ENCODE results near the gene KCNMA1.

KCNMA1 gene

GRCh38 chr10:77157248-77158019 lies 480.2 kb downstream of the KCNMA1 start:
- H3K4me3 ChIP-seq (ENCODE audit: low read length): no peak overlapping the region
- no CpG with 5 or more reads among the region's 9 CpGs for WGBS (ENCODE audit: insufficient coverage, insufficient read length)
- no peak for DNase-seq (ENCODE audit: low read depth, low spot score)
- no peak overlapping the region for H3K27ac ChIP-seq (ENCODE audit: low read length)
- no peaks in the 10 kb centered on the region for H3K36me3 ChIP-seq (ENCODE audit: control insufficient read depth, insufficient read depth, low read length)
- H3K9me3 ChIP-seq (ENCODE audit: control insufficient read depth, insufficient read depth, low read length): no peaks in the 10 kb centered on the region
- H3K27me3 ChIP-seq (ENCODE audit: control insufficient read depth, insufficient read depth, low read length): no peaks in the 10 kb centered on the region
- peaks cover 1% of the 10 kb centered on the region; the same call in 1 of the 2 replicates for H3K4me1 ChIP-seq (ENCODE audit: control insufficient read depth, insufficient read depth, low read length)

GRCh38 chr10:77156406-77156879 lies 481.2 kb downstream of the KCNMA1 start:
- H3K4me1 ChIP-seq (ENCODE audit: control insufficient read depth, insufficient read depth, low read length): peaks cover 1% of the 10 kb centered on the region; the same call in 1 of the 2 replicates
- no peaks in the 10 kb centered on the region for H3K36me3 ChIP-seq (ENCODE audit: control insufficient read depth, insufficient read depth, low read length)
- no peak overlapping the region for H3K4me3 ChIP-seq (ENCODE audit: low read length)
- no peak for DNase-seq (ENCODE audit: low read depth, low spot score)
- no CpG with 5 or more reads among the region's 5 CpGs for WGBS (ENCODE audit: insufficient coverage, insufficient read length)
- H3K27ac ChIP-seq (ENCODE audit: low read length): no peak overlapping the region
- H3K9me3 ChIP-seq (ENCODE audit: control insufficient read depth, insufficient read depth, low read length): no peaks in the 10 kb centered on the region
- no peaks in the 10 kb centered on the region for H3K27me3 ChIP-seq (ENCODE audit: control insufficient read depth, insufficient read depth, low read length)

- DNase-seq (ENCODE audit: low read depth, low spot score): no peak
- H3K27ac ChIP-seq (ENCODE audit: low read length): no peak overlapping the region
- no CpG with 5 or more reads among the region's 1 CpG for WGBS (ENCODE audit: insufficient coverage, insufficient read length)
- no peak overlapping the region for H3K4me3 ChIP-seq (ENCODE audit: low read length)
- no peaks in the 10 kb centered on the region for H3K36me3 ChIP-seq (ENCODE audit: control insufficient read depth, insufficient read depth, low read length)
- H3K9me3 ChIP-seq (ENCODE audit: control insufficient read depth, insufficient read depth, low read length): no peaks in the 10 kb centered on the region
- no peaks in the 10 kb centered on the region; the same call in none of the 2 replicates for H3K4me1 ChIP-seq (ENCODE audit: control insufficient read depth, insufficient read depth, low read length)
- H3K27me3 ChIP-seq (ENCODE audit: control insufficient read depth, insufficient read depth, low read length): no peaks in the 10 kb centered on the region
These were observed 485.4 kb downstream of the KCNMA1 start for GRCh38 chr10:77152256-77152655.

- Histone ChIP-seq H3K4me1 (ENCODE audit: control insufficient read depth, insufficient read depth, low read length) (no peaks in the 10 kb centered on the region; the same call in none of the 2 replicates), H3K9me3 (ENCODE audit: control insufficient read depth, insufficient read depth, low read length) (no peaks in the 10 kb centered on the region), H3K36me3 (ENCODE audit: control insufficient read depth, insufficient read depth, low read length) (no peaks in the 10 kb centered on the region), H3K4me3 (ENCODE audit: low read length) (no peak overlapping the region), H3K27ac (ENCODE audit: low read length) (no peak overlapping the region), H3K27me3 (ENCODE audit: control insufficient read depth, insufficient read depth, low read length) (no peaks in the 10 kb centered on the region)
- DNase-seq (ENCODE audit: low read depth, low spot score): no peak
- no CpG with 5 or more reads among the region's 1 CpG for whole genome bisulfite sequencing (ENCODE audit: insufficient coverage, insufficient read length)
These were observed 486.2 kb downstream of the KCNMA1 start for GRCh38 chr10:77151408-77151807.

GRCh38 chr10:77149706-77150105 lies 487.9 kb downstream of the KCNMA1 start:
- H3K27ac ChIP-seq (ENCODE audit: low read length): no peak overlapping the region
- WGBS (ENCODE audit: insufficient coverage, insufficient read length): no CpG with 5 or more reads among the region's 2 CpGs

GRCh38 chr10:77149001-77149400 lies 488.6 kb downstream of the KCNMA1 start:
- Histone ChIP-seq H3K27me3 (ENCODE audit: control insufficient read depth, insufficient read depth, low read length) (no peaks in the 10 kb centered on the region), H3K4me1 (ENCODE audit: control insufficient read depth, insufficient read depth, low read length) (no peaks in the 10 kb centered on the region; the same call in none of the 2 replicates), H3K9me3 (ENCODE audit: control insufficient read depth, insufficient read depth, low read length) (no peaks in the 10 kb centered on the region), H3K36me3 (ENCODE audit: control insufficient read depth, insufficient read depth, low read length) (no peaks in the 10 kb centered on the region), H3K4me3 (ENCODE audit: low read length) (no peak overlapping the region), H3K27ac (ENCODE audit: low read length) (no peak overlapping the region)
- no CpG with 5 or more reads among the region's 4 CpGs for WGBS (ENCODE audit: insufficient coverage, insufficient read length)
- no peak for DNase-seq (ENCODE audit: low read depth, low spot score)

More at GRCh38 chr10:77149706-77150105, 487.9 kb downstream of the KCNMA1 start:
- Histone ChIP-seq H3K9me3 (ENCODE audit: control insufficient read depth, insufficient read depth, low read length) (no peaks in the 10 kb centered on the region), H3K36me3 (ENCODE audit: control insufficient read depth, insufficient read depth, low read length) (no peaks in the 10 kb centered on the region), H3K27me3 (ENCODE audit: control insufficient read depth, insufficient read depth, low read length) (no peaks in the 10 kb centered on the region), H3K4me1 (ENCODE audit: control insufficient read depth, insufficient read depth, low read length) (no peaks in the 10 kb centered on the region; the same call in none of the 2 replicates), H3K4me3 (ENCODE audit: low read length) (no peak overlapping the region)
- DNase-seq (ENCODE audit: low read depth, low spot score): no peak

- no CpG with 5 or more reads among the region's 1 CpG for WGBS (ENCODE audit: insufficient coverage, insufficient read length)
These were observed 489.7 kb downstream of the KCNMA1 start for GRCh38 chr10:77147871-77148270.

GRCh38 chr10:77146712-77147336 lies 490.8 kb downstream of the KCNMA1 start:
- H3K27ac ChIP-seq (ENCODE audit: low read length): no peak overlapping the region
- H3K27me3 ChIP-seq (ENCODE audit: control insufficient read depth, insufficient read depth, low read length): no peaks in the 10 kb centered on the region
- H3K36me3 ChIP-seq (ENCODE audit: control insufficient read depth, insufficient read depth, low read length): no peaks in the 10 kb centered on the region
- H3K9me3 ChIP-seq (ENCODE audit: control insufficient read depth, insufficient read depth, low read length): no peaks in the 10 kb centered on the region
- no peaks in the 10 kb centered on the region; the same call in 1 of the 2 replicates for H3K4me1 ChIP-seq (ENCODE audit: control insufficient read depth, insufficient read depth, low read length)
- whole genome bisulfite sequencing (ENCODE audit: insufficient coverage, insufficient read length): no CpG with 5 or more reads among the region's 5 CpGs
- no peak overlapping the region for H3K4me3 ChIP-seq (ENCODE audit: low read length)
- DNase-seq (ENCODE audit: low read depth, low spot score): no peak

More at GRCh38 chr10:77147871-77148270, 489.7 kb downstream of the KCNMA1 start:
- no peaks in the 10 kb centered on the region for H3K36me3 ChIP-seq (ENCODE audit: control insufficient read depth, insufficient read depth, low read length)
- H3K9me3 ChIP-seq (ENCODE audit: control insufficient read depth, insufficient read depth, low read length): no peaks in the 10 kb centered on the region
- no peak overlapping the region for H3K27ac ChIP-seq (ENCODE audit: low read length)
- H3K4me3 ChIP-seq (ENCODE audit: low read length): no peak overlapping the region
- DNase-seq (ENCODE audit: low read depth, low spot score): no peak
- H3K27me3 ChIP-seq (ENCODE audit: control insufficient read depth, insufficient read depth, low read length): no peaks in the 10 kb centered on the region
- H3K4me1 ChIP-seq (ENCODE audit: control insufficient read depth, insufficient read depth, low read length): no peaks in the 10 kb centered on the region; the same call in none of the 2 replicates

GRCh38 chr10:77144656-77145055 lies 493.0 kb downstream of the KCNMA1 start:
- Histone ChIP-seq H3K27ac (ENCODE audit: low read length) (no peak overlapping the region), H3K36me3 (ENCODE audit: control insufficient read depth, insufficient read depth, low read length) (no peaks in the 10 kb centered on the region), H3K4me3 (ENCODE audit: low read length) (no peak overlapping the region), H3K27me3 (ENCODE audit: control insufficient read depth, insufficient read depth, low read length) (no peaks in the 10 kb centered on the region), H3K4me1 (ENCODE audit: control insufficient read depth, insufficient read depth, low read length) (no peaks in the 10 kb centered on the region; the same call in 1 of the 2 replicates), H3K9me3 (ENCODE audit: control insufficient read depth, insufficient read depth, low read length) (no peaks in the 10 kb centered on the region)
- DNase-seq (ENCODE audit: low read depth, low spot score): no peak
- no CpG with 5 or more reads among the region's 3 CpGs for WGBS (ENCODE audit: insufficient coverage, insufficient read length)

- no peaks in the 10 kb centered on the region for H3K9me3 ChIP-seq (ENCODE audit: control insufficient read depth, insufficient read depth, low read length)
- no peaks in the 10 kb centered on the region for H3K27me3 ChIP-seq (ENCODE audit: control insufficient read depth, insufficient read depth, low read length)
- H3K27ac ChIP-seq (ENCODE audit: low read length): no peak overlapping the region
- H3K4me1 ChIP-seq (ENCODE audit: control insufficient read depth, insufficient read depth, low read length): no peaks in the 10 kb centered on the region; the same call in none of the 2 replicates
- no peaks in the 10 kb centered on the region for H3K36me3 ChIP-seq (ENCODE audit: control insufficient read depth, insufficient read depth, low read length)
- no CpG with 5 or more reads among the region's 6 CpGs for WGBS (ENCODE audit: insufficient coverage, insufficient read length)
- DNase-seq (ENCODE audit: low read depth, low spot score): no peak
- H3K4me3 ChIP-seq (ENCODE audit: low read length): no peak overlapping the region
These were observed 498.1 kb downstream of the KCNMA1 start for GRCh38 chr10:77139252-77140160.

All from iPS DF 6.9 (cell line).